Measurements from ENCODE around the gene CDK13. TPM values are rescaled to one million over a fixed set of nuclear protein-coding genes. Genes with fewer than 3 reads are reported as not detected.
"Not testable (repeated sequence)": the region's sequence is repeated elsewhere in the genome, so short reads cannot be mapped to it uniquely, and the experiment has no call there.

CDK13 gene
- total RNA-seq, 1 experiment from 2014 or later: 64.6 TPM

GRCh38 chr7:40147371-40148246 is 197.6 kb downstream of the CDK13 start:
- no peak for DNase-seq (ENCODE audit: low spot score)

DNA sequence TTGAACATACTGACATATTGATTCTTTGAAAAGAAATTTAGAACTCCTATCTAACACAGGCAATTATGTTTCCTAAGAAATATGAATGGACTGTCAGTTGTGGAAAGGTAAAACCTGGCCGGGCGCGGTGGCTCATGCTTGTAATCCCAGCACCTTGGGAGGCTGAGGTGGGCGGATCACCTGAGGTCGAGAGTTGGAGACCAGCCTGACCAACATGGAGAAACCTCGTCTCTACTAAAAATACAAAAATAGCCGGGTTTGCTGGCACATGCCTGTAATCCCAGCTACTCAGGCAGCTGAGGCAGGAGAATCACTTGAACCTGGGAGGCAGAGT is 198.2 kb downstream of the CDK13 start:
- DNase-seq (ENCODE audit: low spot score): not testable (repeated sequence)

DNA sequence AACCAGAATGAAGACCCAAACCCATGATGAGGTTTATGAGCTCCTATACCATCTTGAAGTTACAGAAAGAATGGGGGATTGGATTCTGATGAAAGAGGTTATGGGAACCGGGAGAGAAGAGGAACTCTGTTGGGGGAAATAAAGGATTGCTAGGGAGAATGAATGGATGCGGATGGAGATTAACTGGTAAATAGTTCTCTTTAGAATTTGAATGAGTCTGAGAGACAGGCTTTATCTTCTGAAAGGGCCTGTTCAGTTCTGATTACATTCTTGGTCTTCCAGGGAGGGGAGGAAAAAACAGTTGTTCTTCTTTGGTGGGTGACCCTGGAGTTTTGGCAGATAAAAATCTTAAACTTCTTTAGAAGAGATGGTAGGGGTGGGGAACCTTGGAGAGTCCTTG is 198.6 kb downstream of the CDK13 start:
- no peak for DNase-seq (ENCODE audit: low spot score)

Small RNAs within 50 kb of the gene (small RNA-seq; reads per million reads assigned to genes)
- gene AC006023.1 (not detected), gene AC006023.2 (not detected)

Other genes starting within 250 kb of the CDK13 start
- gene MPLKIP, start 184.4 kb downstream of the CDK13 start, total RNA-seq (2014; rRNA removed; shearing (Covaris generic)): 66.0 and 74.3 TPM in 2 replicates
- gene SUGCT, start 184.7 kb downstream of the CDK13 start, total RNA-seq (2014; rRNA removed; shearing (Covaris generic)): not detected in 2 replicates

Measured in HT-29 (cell line).